Epidermal melanocyte (primary cell): ENCODE measurements around the gene MSANTD7.
"Not testable (repeated sequence)": the region's sequence is repeated elsewhere in the genome, so short reads cannot be mapped to it uniquely, and the experiment has no call there.

Experiments
- DNase-seq: peaks from one replicate; pipeline ENCODE4 v3.0.0; 2011; ENCODE audit warnings: low spot score; ENCODE audit not compliant: insufficient read length

Gene MSANTD7

DNA sequence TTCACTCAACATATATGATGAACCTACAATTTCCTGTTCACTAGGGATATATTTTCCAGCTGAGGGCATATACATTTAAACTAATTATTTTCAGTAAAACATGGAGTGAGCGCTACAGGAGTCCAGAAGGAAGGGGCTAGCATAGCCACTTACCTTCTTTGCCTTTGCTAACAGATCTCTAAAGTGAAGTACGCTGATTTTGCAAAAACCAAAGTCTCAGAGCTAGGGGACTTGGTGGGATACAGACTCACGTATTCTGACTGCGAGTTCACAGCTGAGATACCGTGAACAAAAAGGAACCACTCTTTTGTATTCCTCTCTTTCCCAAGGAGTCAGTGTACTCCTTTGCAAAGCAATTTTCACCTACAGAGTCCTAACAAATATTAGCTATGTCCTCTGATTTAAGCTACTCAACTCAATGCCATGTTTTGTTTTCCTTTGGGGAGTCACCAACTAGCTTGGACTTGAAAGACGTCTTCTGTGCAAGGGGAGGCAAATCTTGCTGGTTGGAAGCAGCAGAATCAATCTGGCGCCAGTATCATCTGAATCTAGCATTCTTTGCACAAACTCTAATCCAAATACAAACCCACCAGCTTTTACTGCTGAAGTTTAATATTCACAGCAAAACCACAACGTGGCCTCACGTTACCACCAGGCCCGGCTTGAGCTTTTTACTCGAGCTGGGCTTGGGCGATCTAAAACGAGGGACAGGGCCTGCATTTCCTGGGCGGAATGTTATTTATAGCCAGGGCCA, 926 bp upstream of the MSANTD7 start:
- no peak for DNase-seq

DNA sequence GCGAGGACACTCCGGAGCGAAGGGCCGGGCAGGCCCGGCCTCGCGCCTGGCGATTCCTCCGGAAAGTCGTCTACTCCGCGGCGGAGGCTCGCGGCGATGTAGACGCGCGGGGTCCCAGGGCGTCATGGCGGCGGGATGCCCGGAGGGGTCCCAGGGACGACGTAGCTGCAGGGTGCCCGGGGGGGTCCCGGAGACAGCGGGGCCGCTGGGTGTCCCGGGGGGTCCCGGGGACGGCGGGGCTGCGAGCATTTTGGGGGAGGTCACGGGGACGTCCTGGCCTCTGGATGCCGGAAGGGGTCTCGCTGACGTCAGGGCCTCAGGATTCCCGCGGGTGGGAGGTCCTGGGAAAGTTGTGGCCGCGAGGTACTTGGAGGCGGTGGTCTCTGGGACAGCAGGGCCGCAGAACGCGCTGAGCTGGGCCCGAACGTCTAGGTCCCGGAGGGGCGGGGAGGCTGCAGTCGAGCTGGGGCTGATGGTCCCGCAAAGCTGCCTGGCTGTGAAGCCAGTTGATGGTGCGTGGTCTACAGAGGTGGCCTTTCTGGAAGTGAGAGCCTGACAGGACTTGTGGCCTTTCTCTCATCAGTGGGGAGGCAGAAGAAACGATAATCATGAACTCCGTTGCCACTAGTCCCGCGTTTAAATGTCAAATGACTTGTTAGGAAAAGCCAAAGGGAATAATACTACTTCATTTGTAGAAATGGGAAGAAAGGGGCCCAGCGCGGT, 637 bp downstream of the MSANTD7 start:
- no peak for DNase-seq

DNA sequence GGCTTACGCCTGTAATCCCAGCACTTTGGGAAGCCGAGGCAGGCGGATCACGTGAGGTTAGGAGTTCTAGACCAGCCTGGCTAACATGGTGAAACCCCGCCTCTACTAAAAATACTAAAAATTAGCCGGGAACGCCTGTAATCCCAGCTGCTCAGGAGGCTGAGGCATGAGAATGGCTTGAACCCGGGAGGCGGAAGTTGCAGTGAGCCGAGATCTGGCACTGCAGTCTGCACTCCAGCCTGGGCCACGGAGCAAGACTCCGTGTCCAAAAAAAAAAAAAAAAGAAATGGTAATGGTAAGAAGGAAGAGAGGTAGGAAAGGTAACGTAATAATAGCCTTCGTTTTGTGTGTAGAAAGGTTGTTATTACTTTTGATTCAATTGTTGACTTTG, 1.2 kb downstream of the MSANTD7 start:
- DNase-seq = no peak

DNA sequence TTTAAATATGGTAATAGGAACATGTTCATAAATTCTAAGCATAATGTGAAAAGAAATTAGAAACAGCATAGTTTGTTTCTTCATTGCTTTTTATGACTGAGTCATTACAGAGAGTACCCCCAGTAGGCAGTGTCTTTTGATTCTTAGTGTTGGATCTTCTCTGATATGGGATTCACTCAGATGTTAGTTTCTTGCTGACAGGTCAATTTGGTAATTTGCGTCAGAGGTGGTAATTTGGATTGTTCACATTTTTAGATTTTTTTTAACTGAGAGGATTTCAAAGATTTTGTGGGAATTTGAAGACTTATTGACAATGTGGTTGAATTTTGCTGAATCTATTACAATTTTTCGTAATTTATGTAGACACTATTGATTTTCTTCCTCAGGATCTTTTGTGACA, 2.1 kb downstream of the MSANTD7 start:
- no peak for DNase-seq

DNA sequence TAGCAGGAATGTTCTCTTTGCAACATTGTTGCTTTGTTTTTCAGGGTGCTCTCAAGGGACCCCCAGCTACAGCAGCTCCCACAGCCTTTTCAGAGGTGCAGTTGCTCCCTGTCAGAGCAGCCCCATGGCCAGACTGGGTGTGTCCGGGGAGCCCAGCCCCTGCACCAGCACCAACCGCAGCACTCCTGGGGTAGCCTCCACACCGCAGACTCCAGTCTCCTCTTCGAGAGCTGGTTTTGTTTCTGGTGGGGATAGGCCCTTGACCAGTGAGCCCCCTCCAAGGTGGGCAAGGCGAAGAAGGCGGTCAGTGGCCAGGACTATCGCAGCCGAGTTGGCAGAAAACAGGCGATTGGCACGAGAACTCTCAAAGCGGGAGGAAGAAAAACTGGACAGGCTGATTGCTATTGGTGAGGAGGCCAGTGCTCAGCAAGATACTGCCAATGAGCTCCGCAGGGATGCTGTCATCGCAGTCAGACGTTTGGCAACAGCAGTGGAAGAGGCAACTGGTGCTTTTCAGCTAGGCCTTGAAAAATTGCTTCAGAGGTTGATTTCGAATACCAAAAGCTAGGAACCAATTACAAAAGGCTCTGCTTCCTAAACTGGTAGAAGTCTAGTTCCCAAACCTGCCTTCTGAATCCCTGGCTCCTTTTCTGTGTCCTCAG, 5.4 kb downstream of the MSANTD7 start:
- no peak for DNase-seq

DNA sequence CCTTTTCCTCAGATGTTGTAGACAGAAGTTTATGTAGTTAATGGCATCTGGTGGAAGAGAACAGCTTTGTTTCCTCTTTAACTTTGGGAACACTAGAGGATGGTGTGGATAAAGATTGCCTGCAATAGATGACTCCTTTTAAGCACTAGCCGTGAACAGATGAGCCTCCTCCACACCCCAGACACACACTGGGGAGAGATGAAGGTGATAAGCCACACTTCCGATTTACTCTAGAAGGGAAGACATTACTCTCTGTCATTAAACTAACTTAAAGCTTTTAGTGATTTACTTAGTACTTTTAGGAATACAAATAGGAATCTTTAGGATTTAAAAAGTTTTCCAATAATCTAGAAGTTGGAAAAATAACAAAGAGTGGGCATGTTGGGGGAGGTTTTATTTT, 6.8 kb downstream of the MSANTD7 start:
- DNase-seq = no peak

DNA sequence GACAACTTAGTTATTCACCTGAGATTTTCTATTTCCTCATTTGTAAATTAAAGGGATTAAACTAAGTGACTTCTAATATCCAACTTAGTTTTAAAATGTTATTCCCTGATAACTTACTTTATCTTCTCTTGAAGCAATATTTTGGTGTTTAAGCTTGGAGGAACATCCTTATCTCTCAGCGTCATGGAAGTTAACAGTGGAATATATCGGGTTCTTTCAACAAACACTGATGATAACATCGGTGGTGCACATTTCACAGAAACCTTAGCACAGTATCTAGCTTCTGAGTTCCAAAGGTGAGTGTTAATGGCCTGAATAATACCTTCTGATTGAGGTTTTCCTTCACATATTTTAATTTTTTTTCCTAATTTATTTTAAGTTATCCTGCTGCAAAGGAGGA, 14.1 kb downstream of the MSANTD7 start:
- DNase-seq = no peak

DNA sequence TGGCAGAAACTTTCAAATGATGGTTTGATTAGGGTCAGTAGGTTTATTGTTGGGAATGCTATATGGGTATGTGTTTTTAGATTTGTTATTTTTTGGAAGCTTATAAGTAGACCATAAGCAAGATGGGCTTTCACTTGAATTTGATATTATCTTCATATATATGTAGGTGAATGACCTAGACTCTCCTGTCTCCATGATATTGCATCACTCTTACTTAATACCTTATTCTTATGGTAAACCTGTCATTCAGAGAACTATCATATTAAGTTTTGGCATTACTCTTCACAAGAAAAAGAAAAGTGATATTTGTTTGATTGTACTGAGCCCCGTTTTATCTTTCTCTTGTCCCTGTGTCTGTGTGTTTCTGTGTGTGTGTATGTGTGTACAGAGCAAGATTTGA, 17.3 kb downstream of the MSANTD7 start:
- no peak for DNase-seq

DNA sequence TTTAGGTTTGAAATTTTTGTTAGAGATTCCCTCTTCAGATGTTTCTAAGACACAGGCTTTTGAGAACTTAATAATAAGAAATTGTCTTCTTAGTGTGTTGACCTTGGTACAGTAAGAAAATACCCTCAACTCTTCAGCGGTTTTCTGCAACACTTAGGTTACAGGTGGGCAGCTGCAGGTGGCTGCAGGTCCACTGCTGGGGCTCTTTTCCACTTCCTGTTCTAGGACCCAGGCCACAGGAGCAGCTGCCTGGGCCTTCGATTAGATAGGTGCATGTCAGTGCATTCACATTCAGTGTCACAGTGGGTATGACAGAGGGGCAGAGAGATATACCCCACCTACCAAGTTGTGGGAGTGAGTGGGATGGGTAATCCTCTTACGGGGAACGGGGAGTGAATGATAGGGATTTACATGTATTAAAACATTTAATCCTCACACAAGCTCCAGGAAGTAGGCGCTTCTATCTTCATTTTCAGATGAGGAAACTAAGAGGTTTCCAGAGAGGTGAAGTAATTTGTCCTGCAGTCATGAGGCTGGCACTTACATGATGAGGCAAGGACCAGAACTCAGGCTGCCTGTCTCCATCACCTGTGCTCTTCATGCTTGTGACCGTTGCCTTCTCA, 20.3 kb downstream of the MSANTD7 start:
- DNase-seq = no peak

DNA sequence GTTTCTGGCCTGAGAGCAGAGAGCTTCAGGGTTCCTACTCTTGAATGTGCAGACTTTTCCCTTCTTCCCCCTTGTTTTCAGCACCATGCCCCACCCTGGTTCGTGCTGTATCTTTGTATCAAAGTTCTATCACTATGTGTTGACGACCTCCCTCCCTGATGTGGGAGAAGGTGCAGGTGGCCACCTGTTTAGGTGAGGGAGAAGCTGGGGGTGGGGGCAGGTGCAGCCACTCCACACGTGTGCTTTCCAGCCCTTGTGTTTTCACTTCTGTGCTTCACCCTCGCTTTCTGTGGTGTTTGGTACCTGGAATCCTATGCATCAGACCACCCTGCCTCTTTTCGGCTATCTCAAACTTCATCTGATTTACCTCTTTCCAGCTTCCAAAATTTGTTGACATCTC, 20.9 kb downstream of the MSANTD7 start:
- no peak for DNase-seq

DNA sequence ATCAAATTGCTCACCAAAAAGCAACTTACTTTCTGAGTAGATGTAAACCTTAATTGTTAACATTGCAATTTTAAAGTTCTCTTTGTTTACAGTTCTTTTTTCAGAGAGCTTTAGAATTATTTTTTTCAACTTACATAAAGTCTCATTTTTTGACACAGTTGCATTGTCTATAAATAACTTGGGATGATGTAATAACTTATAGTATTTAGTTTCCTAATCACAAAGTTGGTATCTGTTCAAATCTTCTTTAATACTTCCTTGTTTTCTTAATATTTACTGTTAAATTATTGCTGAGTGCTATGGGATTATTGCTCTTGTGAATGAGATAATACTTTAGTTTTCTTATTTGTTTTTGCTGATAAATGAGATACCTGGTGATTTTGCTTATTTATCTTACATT, 21.7 kb downstream of the MSANTD7 start:
- DNase-seq = no peak

DNA sequence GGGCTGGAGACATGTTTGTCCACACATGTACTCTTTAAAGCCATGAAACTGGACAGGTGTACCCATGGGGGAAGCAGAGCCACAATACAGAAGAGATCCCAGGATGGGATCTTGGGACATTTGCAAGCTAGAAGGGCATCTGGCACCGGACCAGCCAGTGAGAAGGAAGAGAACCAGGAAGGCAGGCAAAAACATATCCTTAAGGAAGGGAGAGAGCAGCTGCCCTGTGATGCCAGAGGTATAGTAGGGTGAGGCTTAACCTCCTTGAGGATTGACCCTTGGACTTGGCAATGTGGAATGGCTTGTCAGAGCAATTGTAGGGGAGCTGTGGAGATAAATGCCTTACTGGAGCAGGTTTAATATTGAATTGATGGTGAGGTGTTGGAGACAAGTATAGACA, 22.7 kb downstream of the MSANTD7 start:
- DNase-seq = no peak

DNA sequence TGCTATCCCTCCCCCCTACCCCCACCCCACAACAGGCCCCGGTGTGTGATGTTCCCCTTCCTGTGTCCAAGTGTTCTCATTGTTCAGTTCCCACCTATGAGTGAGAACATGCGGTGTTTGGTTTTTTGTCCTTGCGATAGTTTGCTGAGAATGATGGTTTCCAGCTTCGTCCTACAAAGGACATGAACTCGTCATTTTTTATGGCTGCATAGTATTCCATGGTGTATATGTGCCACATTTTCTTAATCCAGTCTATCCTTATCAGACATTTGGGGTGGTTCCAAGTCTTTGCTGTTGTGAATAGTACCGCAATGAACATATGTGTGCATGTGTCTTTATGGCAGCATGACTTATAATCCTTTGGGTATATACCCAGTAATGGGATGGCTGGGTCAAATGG, 26.4 kb downstream of the MSANTD7 start:
- DNase-seq = not testable (repeated sequence)

DNA sequence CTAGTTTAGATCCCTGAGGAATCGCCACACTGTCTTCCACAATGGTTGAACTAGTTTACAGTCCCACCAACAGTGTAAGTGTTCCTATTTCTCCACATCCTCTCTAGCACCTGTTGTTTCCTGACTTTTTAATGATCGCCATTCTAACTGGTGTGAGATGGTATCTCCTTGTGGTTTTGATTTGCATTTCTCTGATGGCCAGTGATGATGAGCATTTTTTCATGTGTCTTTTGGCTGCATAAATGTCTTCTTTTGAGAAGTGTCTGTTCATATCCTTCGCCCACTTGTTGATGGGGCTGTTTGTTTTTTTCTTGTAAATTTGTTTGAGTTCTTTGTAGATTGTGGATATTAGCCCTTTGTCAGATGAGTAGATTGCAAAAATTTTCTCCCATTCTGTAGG, 26.8 kb downstream of the MSANTD7 start:
- not testable (repeated sequence) for DNase-seq

DNA sequence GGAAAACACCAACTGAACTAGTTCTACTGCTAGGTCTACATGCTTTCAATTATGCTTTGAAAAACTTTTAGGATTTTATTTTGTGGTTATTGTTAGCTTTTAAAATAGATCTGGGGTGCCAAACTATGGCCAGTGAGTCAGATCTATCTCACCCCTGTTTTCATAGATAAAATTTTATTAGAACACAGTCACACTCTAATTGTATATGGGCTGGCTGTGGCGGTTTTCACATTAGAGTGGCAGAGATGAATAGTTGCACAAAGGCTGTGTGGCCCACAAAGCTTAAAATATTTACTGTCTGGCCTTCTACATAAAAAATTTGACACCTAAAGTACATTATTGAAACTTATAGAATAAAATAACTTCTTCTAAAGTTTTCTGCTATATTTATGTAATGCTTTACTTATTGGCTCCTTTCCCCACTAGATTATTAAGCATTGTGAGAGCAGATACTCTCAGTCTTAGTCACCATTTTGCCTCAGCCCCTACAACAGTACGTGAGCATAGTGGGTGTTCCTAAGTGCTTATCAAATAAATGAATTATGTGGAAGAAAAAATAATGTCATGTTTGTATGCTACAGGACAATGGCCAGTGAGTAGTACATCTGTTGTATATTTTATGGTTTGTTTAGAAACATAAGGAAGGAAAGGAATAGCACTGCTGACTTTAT, 35.1 kb downstream of the MSANTD7 start:
- no peak for DNase-seq

DNA sequence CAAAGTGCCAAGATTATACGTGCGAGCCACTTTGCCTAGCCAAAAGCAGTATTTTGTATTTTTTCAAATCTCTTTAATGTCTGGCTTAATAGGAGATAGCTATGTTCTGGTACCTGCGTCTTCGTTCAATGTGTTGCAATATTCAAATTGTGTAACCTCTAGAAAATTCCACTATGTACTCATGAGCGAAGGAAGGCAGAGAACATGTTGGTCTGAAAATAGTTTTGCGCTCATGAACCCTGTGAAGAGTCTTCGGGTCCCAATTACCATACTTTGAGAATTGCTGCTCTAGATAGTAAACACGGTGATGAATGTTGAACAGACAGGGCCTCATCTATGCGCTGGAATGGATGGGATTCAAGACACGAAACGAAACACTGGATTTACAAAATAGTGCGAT, 37.8 kb downstream of the MSANTD7 start:
- no peak for DNase-seq

DNA sequence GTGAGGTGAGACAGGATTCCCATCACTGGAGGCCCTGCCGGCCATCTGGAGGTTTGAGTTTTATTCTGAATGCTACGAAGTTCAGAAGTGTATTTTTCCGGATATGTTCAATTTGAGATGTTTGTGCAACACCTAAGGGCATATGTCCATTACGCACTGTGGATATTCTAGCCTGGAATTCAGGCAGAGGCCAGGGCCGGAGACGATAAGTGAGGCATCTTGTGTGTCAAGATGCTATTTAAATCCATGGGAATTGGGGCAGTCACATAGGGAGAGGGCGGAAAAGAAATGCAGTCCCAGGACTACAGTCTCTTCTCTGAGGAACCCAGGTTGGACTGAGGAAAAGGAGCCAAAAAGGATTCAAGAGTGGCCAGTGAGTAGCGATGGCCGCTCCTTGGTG, 38.7 kb downstream of the MSANTD7 start:
- DNase-seq = no peak

DNA sequence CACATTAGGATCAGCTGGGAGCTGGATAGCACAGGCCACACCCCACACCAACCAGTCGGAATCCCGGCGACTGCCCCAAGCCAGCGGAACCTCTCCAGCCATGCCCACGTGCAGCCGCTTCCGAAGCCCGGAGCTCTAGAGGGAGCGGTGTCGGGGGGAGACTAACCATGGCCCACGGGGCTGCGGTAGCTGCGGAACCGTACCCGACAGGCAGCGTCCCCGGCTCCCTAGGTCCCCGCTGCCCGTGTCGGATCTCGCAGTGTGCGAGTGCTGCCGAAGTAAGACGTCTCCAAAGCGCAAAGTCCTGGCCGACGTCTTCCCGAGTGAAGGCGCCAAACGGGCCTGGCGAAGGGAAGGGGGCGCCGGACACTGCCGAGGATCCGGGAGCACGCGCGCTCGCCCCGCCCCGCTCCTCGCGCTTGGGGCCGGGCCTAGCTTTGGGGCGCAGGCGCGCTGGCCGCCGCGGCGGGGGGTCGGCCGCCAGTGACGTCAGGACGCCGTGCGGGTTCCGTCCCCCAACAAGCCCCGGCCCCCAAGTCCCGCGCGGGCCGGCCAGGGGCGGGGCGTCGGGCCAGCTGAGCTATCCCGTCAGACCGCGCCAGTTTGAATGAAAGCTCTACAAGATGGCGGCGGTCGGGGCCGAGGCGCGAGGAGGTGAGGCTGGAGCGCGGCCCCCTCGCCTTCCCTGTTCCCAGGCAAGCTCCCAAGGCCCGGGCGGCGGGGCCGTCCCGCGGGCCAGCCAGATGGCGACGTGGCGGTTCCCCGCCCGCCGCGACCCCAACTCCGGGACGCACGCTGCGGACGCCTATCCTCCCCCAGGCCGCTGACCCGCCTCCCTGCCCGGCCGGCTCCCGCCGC, 40.4 kb downstream of the MSANTD7 start, which contains the start of gene SUV39H2:
TSS of gene SUV39H2 (plus strand) at position 601 of the 858 bp plus-strand sequence. CDS start at position 624, 23 bp downstream.
- DNase-seq = peak; percentile 97

DNA sequence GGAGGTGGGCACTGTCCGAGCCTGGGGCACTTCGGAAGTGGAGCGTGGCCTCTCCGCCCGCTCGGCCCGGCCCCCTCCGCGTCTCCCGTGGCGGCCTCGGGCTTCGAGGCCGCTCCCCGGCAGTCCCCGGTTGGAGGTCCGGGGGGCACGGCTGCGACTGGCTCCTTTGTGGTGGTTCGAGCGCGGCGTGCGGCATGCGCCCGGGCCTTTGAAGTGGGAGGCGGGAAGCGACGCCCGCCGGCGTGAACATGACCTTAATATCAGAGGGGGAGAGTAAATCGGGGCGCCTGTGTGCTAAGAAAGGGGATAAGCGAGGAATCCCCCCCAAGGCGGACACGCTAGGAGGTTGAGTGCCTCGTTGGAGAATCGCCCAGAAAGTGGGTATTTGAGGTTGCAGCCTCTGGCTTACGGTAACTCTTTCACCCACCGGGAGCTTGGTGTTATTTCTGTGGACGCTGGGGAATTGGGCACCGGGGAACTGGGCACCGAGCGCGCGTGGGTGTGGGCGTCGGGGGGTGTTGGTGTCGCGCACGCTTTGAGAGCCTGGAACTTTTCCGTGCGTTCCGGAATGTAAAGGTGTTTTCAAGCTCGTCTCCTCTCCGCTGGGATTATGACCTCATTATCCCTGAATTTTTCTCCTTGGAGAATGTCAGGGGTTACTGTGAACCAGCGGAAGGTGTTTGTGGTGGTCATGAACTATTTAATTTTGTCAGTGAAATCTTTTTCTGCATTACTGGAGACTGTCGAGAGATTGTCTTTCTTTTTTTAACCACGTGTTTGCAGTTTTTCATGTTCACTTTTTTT, 41.2 kb downstream of the MSANTD7 start:
- DNase-seq = peak; percentile 26

DNA sequence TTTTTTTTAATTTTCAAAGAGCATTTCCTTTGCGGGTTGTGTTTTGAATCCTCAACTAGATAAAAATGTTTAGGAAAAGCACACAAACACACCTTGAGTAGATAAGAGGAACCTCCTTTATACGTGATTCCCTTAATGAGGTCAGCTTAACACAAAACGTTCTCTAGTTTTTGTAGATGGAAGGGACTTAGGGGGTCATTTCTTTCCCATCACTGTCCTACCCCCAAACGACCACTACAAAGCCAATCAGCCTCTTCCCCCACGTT, 41.8 kb downstream of the MSANTD7 start:
- no peak for DNase-seq
